SK-N-SH (cell line): ENCODE results near the gene SMAD3. TPM values are rescaled to one million over a fixed set of nuclear protein-coding genes. Genes with fewer than 3 reads are reported as not detected.

Source experiments
- CTCF ChIA-PET: fragments of 300-600, 350-600 bp; formaldehyde crosslinking; extraction: SDS; loops from one replicate; lab custom pipeline; 2021; lab: Yijun Ruan, JAX
- POLR2A ChIA-PET: fragments of 350-600 bp; sonication (Branson Sonifier 250); formaldehyde crosslinking; extraction: SDS; loops from one replicate; lab custom pipeline; 2020; ENCODE audit warnings: antibody characterized with exemption, inconsistent platforms; lab: Yijun Ruan, JAX
- DNase-seq: peaks from one replicate; pipeline ENCODE4 v3.0.0; 2012
- H2AFZ ChIP-seq: fragments of 200-600 bp; sonication (generic); 2 replicates; pipeline ENCODE4 v1.8.1; 2016; ENCODE audit warnings: antibody characterized with exemption, mild to moderate bottlenecking, low read depth
- H3F3A ChIP-seq: fragments of 200-600 bp; sonication (generic); replicated peaks from 2 replicates; pipeline ENCODE3; 2016; ENCODE audit warnings: antibody characterized with exemption, mild to moderate bottlenecking; ENCODE audit not compliant: insufficient read depth
- H3K27ac ChIP-seq, 2 experiments: fragments of 200-500 bp in 1 of 2; fragments of 200-600 bp in 1 of 2; sonication (Bioruptor generic) in 1 of 2; sonication (generic), shearing (Covaris generic) in 1 of 2; 2 replicates each; pipeline versions ENCODE4 v1.5.1 to v1.6.1; 2014 to 2016; ENCODE audit warnings: low read depth in 2 of 2, inconsistent platforms in 1 of 2, low read length in 1 of 2, mild to moderate bottlenecking in 1 of 2, mixed read lengths in 1 of 2
- H3K27me3 ChIP-seq: fragments of 200-600 bp; sonication (generic), shearing (Covaris generic); 2 replicates; pipeline ENCODE4 v1.6.1; 2016; ENCODE audit warnings: mixed run types; ENCODE audit not compliant: insufficient read depth
- H3K36me3 ChIP-seq, 2 experiments: fragments of 200-500 bp in 1 of 2; fragments of 200-600 bp in 1 of 2; sonication (Bioruptor generic) in 1 of 2; sonication (generic) in 1 of 2; replicated peaks in 1 of 2; 2 replicates each; pipeline versions ENCODE3 to v1.5.1; 2014 to 2016; ENCODE audit warnings: low read length in 1 of 2, mild to moderate bottlenecking in 1 of 2; ENCODE audit not compliant: insufficient read depth in 2 of 2, control insufficient read depth in 1 of 2
- H3K4me1 ChIP-seq, 2 experiments: fragments of 200-500 bp in 1 of 2; fragments of 200-600 bp in 1 of 2; sonication (Bioruptor generic) in 1 of 2; sonication (generic), shearing (Covaris generic) in 1 of 2; 2 replicates each; pipeline versions ENCODE4 v1.5.1 to v1.6.1; 2014 to 2016; ENCODE audit warnings: low read depth in 1 of 2, low read length in 1 of 2, mixed run types in 1 of 2; ENCODE audit not compliant: insufficient read depth in 2 of 2, control insufficient read depth in 1 of 2
- H3K4me2 ChIP-seq: fragments of 200-600 bp; sonication (generic), shearing (Covaris generic); 2 replicates; pipeline ENCODE4 v1.6.1; 2017; ENCODE audit warnings: mixed run types
- H3K4me3 ChIP-seq, 2 experiments: fragments of 200-500 bp in 1 of 2; fragments of 200-600 bp in 1 of 2; sonication (Bioruptor generic) in 1 of 2; sonication (generic), shearing (Covaris generic) in 1 of 2; 2 replicates each; pipeline versions ENCODE4 v1.5.1 to v1.8.1; 2014 to 2016; ENCODE audit warnings: low read depth in 2 of 2, inconsistent platforms in 1 of 2, low read length in 1 of 2, mild to moderate bottlenecking in 1 of 2, mixed read lengths in 1 of 2, moderate library complexity in 1 of 2
- H3K79me2 ChIP-seq: fragments of 200-600 bp; sonication (generic); 2 replicates; pipeline ENCODE4 v1.8.1; 2017; ENCODE audit warnings: mild to moderate bottlenecking; ENCODE audit not compliant: insufficient read depth
- H3K9ac ChIP-seq: fragments of 200-600 bp; sonication (generic); 2 replicates; pipeline ENCODE4 v1.6.1; 2017; ENCODE audit warnings: mixed run types
- H3K9me2 ChIP-seq: fragments of 200-600 bp; sonication (generic); 2 replicates; pipeline ENCODE4 v1.6.1; 2017; ENCODE audit warnings: mixed run types
- H3K9me3 ChIP-seq: fragments of 200-600 bp; sonication (generic); 2 replicates; pipeline ENCODE4 v1.6.1; 2017; ENCODE audit warnings: mixed run types, mild to moderate bottlenecking, moderate library complexity
- H4K20me1 ChIP-seq: fragments of 200-600 bp; sonication (generic); 2 replicates; pipeline ENCODE4 v1.6.1; 2017; ENCODE audit warnings: mild to moderate bottlenecking, mixed run types; ENCODE audit not compliant: insufficient read depth
- CHD2 ChIP-seq: fragments of 150-350 bp; IDR thresholded peaks from 2 replicates; pipeline ENCODE4 v1.6.1; 2018; ENCODE audit warnings: low read length; ENCODE audit not compliant: partially characterized antibody
- EP300 ChIP-seq, 2 experiments: IDR thresholded peaks; 2 replicates each; pipeline versions ENCODE4 v1.4.0 to v1.6.1; 2012; ENCODE audit warnings: borderline replicate concordance in 1 of 2, low read depth in 1 of 2, low read length in 1 of 2
- EZH2phosphoT487 ChIP-seq: fragments of 200-600 bp; sonication (generic); IDR thresholded peaks from 2 replicates; pipeline ENCODE4 v1.6.1; 2017; ENCODE audit warnings: low read depth, mixed run types, mild to moderate bottlenecking, antibody characterized with exemption, moderate library complexity, borderline replicate concordance
- GATA2 ChIP-seq: sonication (generic); formaldehyde crosslinking; IDR thresholded peaks from 2 replicates; pipeline ENCODE4 v1.5.0; 2020; ENCODE audit warnings: mild to moderate bottlenecking, missing genetic modification reagents
- MAX ChIP-seq: IDR thresholded peaks from 2 replicates; pipeline ENCODE4 v1.4.0; 2012; ENCODE audit warnings: low read depth
- MEF2A ChIP-seq: IDR thresholded peaks from 2 replicates; pipeline ENCODE4 v1.4.0; 2012; ENCODE audit warnings: low read depth, borderline replicate concordance
- NFIC ChIP-seq: IDR thresholded peaks from 2 replicates; pipeline ENCODE4 v1.4.0; 2012; ENCODE audit warnings: borderline replicate concordance
- NRF1 ChIP-seq: IDR thresholded peaks from 2 replicates; pipeline ENCODE4 v1.6.1; 2012; ENCODE audit warnings: low read depth, mild to moderate bottlenecking, low read length
- PBX3 ChIP-seq: IDR thresholded peaks from 2 replicates; pipeline ENCODE4; 2012
- POLR2AphosphoS5 ChIP-seq: IDR thresholded peaks from 2 replicates; pipeline ENCODE4 v1.6.1; 2012; ENCODE audit warnings: low read depth, low read length
- RCOR1 ChIP-seq: fragments of 150-350 bp; IDR thresholded peaks from 2 replicates; pipeline ENCODE4 v1.6.1; 2017; ENCODE audit warnings: antibody characterized with exemption, low read length
- RFX5 ChIP-seq: IDR thresholded peaks from 2 replicates; pipeline ENCODE4 v1.6.1; 2012; ENCODE audit warnings: mild to moderate bottlenecking, improper control_type of control experiment, low read length
- SIN3A ChIP-seq: IDR thresholded peaks from 2 replicates; pipeline ENCODE4 v1.6.1; 2012; ENCODE audit warnings: low read depth, mild to moderate bottlenecking, low read length, moderate library complexity, borderline replicate concordance
- TCF12 ChIP-seq: IDR thresholded peaks from 2 replicates; pipeline ENCODE4 v1.4.0; 2012
- WGBS: methylation state at CpG from one replicate; pipeline ENCODE4 v1.1.6; 2017; ENCODE audit warnings: low lambda C conversion rate; 5-methylcytosine and 5-hydroxymethylcytosine counted together
- polyA plus RNA-seq, 3 experiments: library from polyadenylated mRNA; depleted of rRNA; stranded (reverse); fragments of >200 nt; gene quantifications; 2 replicates each; pipeline ENCODE4 v1.2.3, GENCODE V29; 2012

SMAD3 gene
- polyA plus RNA-seq, 1 of the 3 experiments (the other 2 are of a cell fraction): 19.5 TPM

GRCh38 chr15:67181221-67181639 lies 115.8 kb downstream of the SMAD3 start:
- Histone ChIP-seq H3K4me2 (no peak overlapping the region), H3K27ac (no peak overlapping the region), H3K9me2 (no peaks in the 10 kb centered on the region), H3F3A (peaks cover 16% of the 10 kb centered on the region), H3K36me3 (peaks cover 9 to 13% of the 10 kb centered on the region in 2 experiments), H3K4me1 (peaks cover 27 to 31% of the 10 kb centered on the region in 2 experiments; a peak in 3 of 4 replicates), H3K27me3 (no peaks in the 10 kb centered on the region), H3K4me3 (no peak overlapping the region), H3K9me3 (no peaks in the 10 kb centered on the region), H4K20me1 (no peaks in the 10 kb centered on the region), H3K79me2 (peaks cover 23% of the 10 kb centered on the region), H3K9ac (no peak overlapping the region), H2AFZ (no peak overlapping the region)
- WGBS: 100% methylated on average over 1 of the region's 15 CpGs
- no peak for DNase-seq
- ChIA-PET CTCF (interaction anchor here (1.4 kb wide), 1 partner anchor 234 kb away, joined by 4 read pairs; no protein-coding TSS in a partner anchor), POLR2A (no interaction called here)
- TF ChIP-seq PBX3: no peak
- no peak for TF ChIP-seq RCOR1
- TF ChIP-seq CHD2: no peak
- TF ChIP-seq EP300 (IDR thresholded peaks at IDR 0.05; ENCODE audit: borderline replicate concordance in 1 of 2, low read depth in 1 of 2, low read length in 1 of 2): no peak
- no peak for TF ChIP-seq GATA2 (CRISPR knock-in tag)
- no peak for TF ChIP-seq MEF2A
- no peak for TF ChIP-seq MAX
- TF ChIP-seq EZH2phosphoT487: no peak
- no peak for TF ChIP-seq RFX5

- H3K4me2 ChIP-seq: no peak overlapping the region
- H3K79me2 ChIP-seq: peaks cover 19% of the 10 kb centered on the region
- no peak for DNase-seq
- peaks cover 16 to 20% of the 10 kb centered on the region in 2 experiments for H3K36me3 ChIP-seq
- POLR2A ChIA-PET: no interaction called here
- CTCF ChIA-PET: no interaction called here
- 74% methylated on average over 7 of the region's 7 CpGs for WGBS
- no peaks in the 10 kb centered on the region for H4K20me1 ChIP-seq
- no peaks in the 10 kb centered on the region for H3K9me3 ChIP-seq
- H3K4me1 ChIP-seq: peaks cover 14 to 34% of the 10 kb centered on the region in 2 experiments; a peak in 3 of 4 replicates
- no peak overlapping the region for H3K9ac ChIP-seq
- H2AFZ ChIP-seq: no peak overlapping the region
- peaks cover 14% of the 10 kb centered on the region for H3F3A ChIP-seq
- H3K27ac ChIP-seq: peak overlapping the region in 1 of 2 experiments; percentile 19; a peak in 1 of 4 replicates
- TF ChIP-seq GATA2 (CRISPR knock-in tag) (no peak), SIN3A (no peak), NFIC (peak; percentile 14; the same call in 1 of the 2 replicates), NRF1 (no peak), MAX (no peak), TCF12 (peak; percentile 82), POLR2AphosphoS5 (peak; percentile 46; the same call in 1 of the 2 replicates)
- H3K9me2 ChIP-seq: no peaks in the 10 kb centered on the region
- no peak overlapping the region for H3K4me3 ChIP-seq
- no peaks in the 10 kb centered on the region for H3K27me3 ChIP-seq
These were observed 118.2 kb downstream of the SMAD3 start for GRCh38 chr15:67183443-67184169.
